HCT116 (cell line): ENCODE measurements around the gene ATP1A4. TPM values are rescaled to one million over a fixed set of nuclear protein-coding genes. Genes with fewer than 3 reads are reported as not detected.

Source experiments
- ATAC-seq: fragments of 200-7000 bp; cut with Tn5 transposase; 2 replicates; pipeline ENCODE4 v1.9.1; 2020; ENCODE audit warnings: mild to moderate bottlenecking, moderate library complexity
- BruUV-seq: library from RNA; stranded (reverse); fragments of 400-500 nt; replicated peaks from 2 replicates; lab custom pipeline; 2021; lab: Mats Ljungman, UMichigan
- CTCF ChIA-PET: fragments of 300-600 bp; sonication (Branson Sonifier 250); formaldehyde crosslinking; loops from one replicate; lab custom pipeline; 2021; ENCODE audit warnings: antibody characterized with exemption; lab: Charles Lee
- POLR2A ChIA-PET: fragments of 300-600, 350-600 bp; sonication (Branson Sonifier 250); formaldehyde crosslinking; loops from one replicate; lab custom pipeline; 2021; ENCODE audit warnings: antibody characterized with exemption; lab: Charles Lee
- RAD21 ChIA-PET, 2 experiments: fragments of 300-600 bp; sonication (Branson Sonifier 250); formaldehyde crosslinking; loops; one replicate each; lab custom pipeline; 2023; ENCODE audit warnings: low total read pairs in 2 of 2; ENCODE audit not compliant: uncharacterized antibody in 2 of 2, unreplicated experiment in 2 of 2, low non-redundant PET in 1 of 2; lab: Charles Lee
- DNase-seq: peaks from one replicate; pipeline ENCODE4 v3.0.0-alpha.2; 2010; ENCODE audit warnings: low read depth, low spot score
- H2AFZ ChIP-seq: fragments of 200-600 bp; shearing (Covaris generic), sonication (generic); 2 replicates; pipeline ENCODE4 v1.6.1; 2017; ENCODE audit warnings: low read depth, mixed run types, mixed read lengths, antibody characterized with exemption, low read length; ENCODE audit not compliant: poor library complexity, severe bottlenecking
- H3K27ac ChIP-seq: 2 replicates; pipeline ENCODE4 v1.5.1; 2012; ENCODE audit warnings: low read depth, low read length
- H3K27me3 ChIP-seq: fragments of 200-600 bp; sonication (generic); 2 replicates; pipeline ENCODE4 v1.6.1; 2016; ENCODE audit warnings: mixed run types, low read length, mixed read lengths; ENCODE audit not compliant: insufficient read depth
- H3K36me3 ChIP-seq, 2 experiments: fragments of 200-500 bp in 1 of 2; fragments of 200-600 bp in 1 of 2; sonication (Bioruptor generic) in 1 of 2; sonication (generic) in 1 of 2; 2 replicates each; pipeline versions ENCODE4 v1.5.1 to v1.6.1; 2014 to 2016; ENCODE audit warnings: low read length in 2 of 2, inconsistent platforms in 1 of 2, mixed read lengths in 1 of 2, mixed run types in 1 of 2; ENCODE audit not compliant: insufficient read depth in 2 of 2, control insufficient read depth in 1 of 2
- H3K4me1 ChIP-seq, 2 experiments: fragments of 200-600 bp in 1 of 2; sonication (generic) in 1 of 2; 2 replicates each; pipeline versions ENCODE4 v1.5.1 to v1.6.1; 2012 to 2017; ENCODE audit warnings: low read length in 2 of 2, inconsistent platforms in 1 of 2, mild to moderate bottlenecking in 1 of 2, mixed read lengths in 1 of 2, mixed run types in 1 of 2, moderate library complexity in 1 of 2; ENCODE audit not compliant: insufficient read depth in 2 of 2, control insufficient read depth in 1 of 2
- H3K4me2 ChIP-seq: fragments of 200-600 bp; sonication (generic); 2 replicates; pipeline ENCODE4 v1.6.1; 2017; ENCODE audit warnings: mixed run types, low read length, mixed read lengths
- H3K4me3 ChIP-seq, 2 experiments: fragments of 200-600 bp in 1 of 2; sonication (generic) in 1 of 2; replicated peaks in 1 of 2; 2 replicates each; pipeline ENCODE4 v1.5.1; 2011 to 2016; ENCODE audit warnings: low read length in 2 of 2, control low read depth in 1 of 2, low read depth in 1 of 2, mild to moderate bottlenecking in 1 of 2, mixed read lengths in 1 of 2, mixed run types in 1 of 2
- H3K79me2 ChIP-seq: fragments of 200-600 bp; sonication (generic); 2 replicates; pipeline ENCODE4 v1.6.1; 2017; ENCODE audit warnings: mild to moderate bottlenecking, mixed run types, low read length, moderate library complexity, mixed read lengths; ENCODE audit not compliant: insufficient read depth
- H3K9ac ChIP-seq: fragments of 200-600 bp; sonication (generic); 2 replicates; pipeline ENCODE4 v1.6.1; 2016; ENCODE audit warnings: low read length, mixed read lengths
- H3K9me2 ChIP-seq: fragments of 200-600 bp; sonication (generic), shearing (Covaris generic); 2 replicates; pipeline ENCODE4 v1.6.1; 2017; ENCODE audit warnings: mixed run types, mild to moderate bottlenecking, moderate library complexity; ENCODE audit not compliant: insufficient read depth
- H3K9me3 ChIP-seq, 2 experiments: fragments of 200-500 bp in 1 of 2; fragments of 200-600 bp in 1 of 2; sonication (Bioruptor generic) in 1 of 2; sonication (generic) in 1 of 2; 2 replicates each; pipeline ENCODE4 v1.6.1; 2014 to 2017; ENCODE audit warnings: low read length in 2 of 2, mixed read lengths in 2 of 2, inconsistent platforms in 1 of 2, low read depth in 1 of 2, mild to moderate bottlenecking in 1 of 2, mixed run types in 1 of 2, moderate library complexity in 1 of 2; ENCODE audit not compliant: control insufficient read depth in 1 of 2, insufficient read depth in 1 of 2
- H4K20me1 ChIP-seq: fragments of 200-600 bp; sonication (generic), shearing (Covaris generic); 2 replicates; pipeline ENCODE4 v1.6.1; 2017; ENCODE audit warnings: mixed run types, mild to moderate bottlenecking, moderate library complexity; ENCODE audit not compliant: insufficient read depth
- CEBPB ChIP-seq: IDR thresholded peaks from 2 replicates; pipeline ENCODE4 v1.6.1; 2012; ENCODE audit warnings: low read depth
- EGR1 ChIP-seq: IDR thresholded peaks from 2 replicates; pipeline ENCODE4 v1.6.1; 2012; ENCODE audit warnings: low read depth
- ELF1 ChIP-seq: IDR thresholded peaks from 2 replicates; pipeline ENCODE4 v1.6.1; 2012; ENCODE audit warnings: low read depth, borderline replicate concordance
- FOSL1 ChIP-seq: IDR thresholded peaks from 2 replicates; pipeline ENCODE4 v1.6.1; 2012; ENCODE audit warnings: low read depth
- JUND ChIP-seq: IDR thresholded peaks from 2 replicates; pipeline ENCODE4 v1.6.1; 2012
- POLR2AphosphoS5 ChIP-seq: IDR thresholded peaks from 2 replicates; pipeline ENCODE4 v1.6.1; 2011; ENCODE audit warnings: mild to moderate bottlenecking, low read depth, low read length, moderate library complexity
- SP1 ChIP-seq: IDR thresholded peaks from 2 replicates; pipeline ENCODE4 v1.6.1; 2012; ENCODE audit warnings: low read depth
- SRF ChIP-seq: IDR thresholded peaks from 2 replicates; pipeline ENCODE4 v1.6.1; 2012; ENCODE audit warnings: low read depth
- TCF7L2 ChIP-seq: IDR thresholded peaks from 2 replicates; pipeline ENCODE4 v1.7.0; 2011; ENCODE audit warnings: borderline replicate concordance, inconsistent platforms; ENCODE audit not compliant: insufficient read depth, insufficient read length; ENCODE audit errors: extremely low read depth
- ZFX ChIP-seq: fragments of 450-650 bp; IDR thresholded peaks from 2 replicates; pipeline ENCODE4 v1.6.1; 2017
- ZNF274 ChIP-seq: fragments of 200-500 bp; sonication (Bioruptor generic); IDR thresholded peaks from 2 replicates; pipeline ENCODE4 v1.6.1; 2014; ENCODE audit warnings: mild to moderate bottlenecking, low read depth, low read length, inconsistent platforms
- intact Hi-C: fragments of 100-400 bp; cut with micrococcal nuclease; formaldehyde crosslinking; loops from 2 replicates; pipeline ENCODE4 v1.10.0; 2022
- total RNA-seq: library from RNA; stranded (reverse); gene quantifications from one replicate; pipeline ENCODE4 v1.2.1, GENCODE V29; 2021; ENCODE audit not compliant: unreplicated experiment

Gene ATP1A4
- total RNA-seq, 1 experiment from 2014 or later, result not detected

GRCh38 chr1:160177667-160178066 lies 26.3 kb downstream of the ATP1A4 start:
- H3K36me3 ChIP-seq, result no peaks in the 10 kb centered on the region
- intact Hi-C loops, result no loop called here
- RAD21 ChIA-PET, result no interaction called here
- POLR2A ChIA-PET, result no interaction called here
- H3K79me2 ChIP-seq, result no peaks in the 10 kb centered on the region
- H3K4me2 ChIP-seq, result no peak overlapping the region
- CTCF ChIA-PET, result no interaction called here
- no peak overlapping the region for H3K4me3 ChIP-seq
- no peak for ATAC-seq
- no peaks in the 10 kb centered on the region for H3K9me3 ChIP-seq
- no peak for DNase-seq
- H4K20me1 ChIP-seq, result no peaks in the 10 kb centered on the region
- no TSS peak for BruUV-seq
- TF ChIP-seq SRF, result no peak
- no peak for TF ChIP-seq EGR1
- no peak for TF ChIP-seq ZNF274
- TF ChIP-seq SP1, result no peak
- no peak for TF ChIP-seq POLR2AphosphoS5
- TF ChIP-seq FOSL1, result no peak
- TF ChIP-seq TCF7L2, result no peak
- TF ChIP-seq CEBPB, result no peak
- no peak for TF ChIP-seq ELF1
- TF ChIP-seq JUND, result no peak
- no peaks in the 10 kb centered on the region for H3K4me1 ChIP-seq
- H3K27me3 ChIP-seq, result no peaks in the 10 kb centered on the region; the same call in 1 of the 2 replicates
- H3K9ac ChIP-seq, result no peak overlapping the region
- H3K9me2 ChIP-seq, result no peaks in the 10 kb centered on the region
- H3K27ac ChIP-seq, result no peak overlapping the region
- H2AFZ ChIP-seq, result no peak overlapping the region

GRCh38 chr1:160178731-160179130 lies 27.3 kb downstream of the ATP1A4 start:
- Histone ChIP-seq H3K9me2 (no peaks in the 10 kb centered on the region), H3K27ac (no peak overlapping the region), H3K9me3 (no peaks in the 10 kb centered on the region), H3K79me2 (no peaks in the 10 kb centered on the region), H3K27me3 (no peaks in the 10 kb centered on the region; the same call in 1 of the 2 replicates), H3K4me2 (no peak overlapping the region), H4K20me1 (no peaks in the 10 kb centered on the region)
- no TSS peak for BruUV-seq
- POLR2A ChIA-PET, result no interaction called here
- RAD21 ChIA-PET, result no interaction called here
- no peak for DNase-seq
- no peak for ATAC-seq
- TF ChIP-seq ZFX, result no peak
- TF ChIP-seq ZNF274, result no peak
- TF ChIP-seq, all 23 proteins: peak for 0
- Histone ChIP-seq H3K4me3 (no peak overlapping the region), H3K4me1 (no peaks in the 10 kb centered on the region), H3K36me3 (no peaks in the 10 kb centered on the region), H2AFZ (no peak overlapping the region), H3K9ac (no peak overlapping the region)
- intact Hi-C loops, result no loop called here
- CTCF ChIA-PET, result interaction anchor here (0.9 to 1.5 kb wide), 2 partner anchors 15 to 73 kb away, joined by 3 to 6 read pairs; no protein-coding TSS in a partner anchor
